ENCODE measurements around the gene OVOL1. TPM values are rescaled to one million over a fixed set of nuclear protein-coding genes. Genes with fewer than 3 reads are reported as not detected.

Gene OVOL1
- total and polyA plus RNA-seq, 4 experiments from 2014 or later, result not detected

GRCh38 chr11:65843811-65844210 lies 56.9 kb downstream of the OVOL1 start:
- CTCF ChIA-PET (ENCODE audit: partially characterized antibody), result interaction anchor here (0.8 to 1.5 kb wide), 4 partner anchors 41 to 178 kb away, joined by 3 to 5 read pairs (median 4); no protein-coding TSS in a partner anchor
- H3K27ac Mint-ChIP-seq, result no peak overlapping the region
- intact Hi-C loops (cut with micrococcal nuclease), result no loop called here
- no peaks in the 10 kb centered on the region for H3K9me3 ChIP-seq (ENCODE audit: control insufficient read depth in 1 of 2, low read length in 2 of 2)
- no peaks in the 10 kb centered on the region for H3K9me3 Mint-ChIP-seq
- no peak overlapping the region for H3K4me3 Mint-ChIP-seq
- POLR2A ChIA-PET (ENCODE audit: partially characterized antibody), result interaction anchor here (1.0 kb wide), 1 partner anchor 9 kb away, joined by 3 read pairs; no protein-coding TSS in a partner anchor
- no peaks in the 10 kb centered on the region for H3K4me1 Mint-ChIP-seq
- no peaks in the 10 kb centered on the region for H3K36me3 Mint-ChIP-seq
- no peaks in the 10 kb centered on the region for H3K36me3 ChIP-seq (ENCODE audit: insufficient read depth, low read length)
- H3K27me3 Mint-ChIP-seq, result no peaks in the 10 kb centered on the region
- DNase-seq, result no peak
- no peaks in the 10 kb centered on the region for H3K27me3 ChIP-seq (ENCODE audit: insufficient read depth, low read length)
- H3K27ac ChIP-seq (ENCODE audit: low read depth, low read length), result no peak overlapping the region
- no peaks in the 10 kb centered on the region for H3K4me1 ChIP-seq (ENCODE audit: insufficient read depth, low read length)
- no peak overlapping the region for H3K4me3 ChIP-seq (ENCODE audit: low read length in 2 of 2)

- no peak overlapping the region for H3K4me3 Mint-ChIP-seq
- H3K27me3 Mint-ChIP-seq, result no peaks in the 10 kb centered on the region
- DNase-seq, result no peak
- Histone ChIP-seq H3K4me1 (ENCODE audit: insufficient read depth, low read length) (no peaks in the 10 kb centered on the region), H3K9me3 (ENCODE audit: control insufficient read depth in 1 of 2, low read length in 2 of 2) (no peaks in the 10 kb centered on the region), H3K36me3 (ENCODE audit: insufficient read depth, low read length) (no peaks in the 10 kb centered on the region), H3K27ac (ENCODE audit: low read depth, low read length) (no peak overlapping the region), H3K27me3 (ENCODE audit: insufficient read depth, low read length) (no peaks in the 10 kb centered on the region), H3K4me3 (ENCODE audit: low read length in 2 of 2) (no peak overlapping the region)
- H3K36me3 Mint-ChIP-seq, result no peaks in the 10 kb centered on the region
- intact Hi-C loops (cut with micrococcal nuclease), result no loop called here
- ChIA-PET CTCF (ENCODE audit: partially characterized antibody) (interaction anchor here (0.6 to 1.5 kb wide), 5 partner anchors 41 to 178 kb away, joined by 3 to 5 read pairs (median 4); no protein-coding TSS in a partner anchor), POLR2A (ENCODE audit: partially characterized antibody) (no interaction called here)
- no peaks in the 10 kb centered on the region for H3K9me3 Mint-ChIP-seq
- no peak overlapping the region for H3K27ac Mint-ChIP-seq
- no peaks in the 10 kb centered on the region for H3K4me1 Mint-ChIP-seq
Observed at GRCh38 chr11:65844231-65844872, 57.5 kb downstream of the OVOL1 start.

Other genes with a start within 250 kb of the OVOL1 start
- 100 to 1,000 TPM; 201 to 211 TPM for gene LTBP3, start 228.7 kb upstream of the OVOL1 start, total RNA-seq
- gene LTBP3, start 228.7 kb upstream of the OVOL1 start, polyA plus RNA-seq, result 10 to 100 TPM in 1 of 2 donors, 1 to 10 TPM in 1; 9.0 to 23.6 TPM
- 10 to 100 TPM; 24.6 to 27.5 TPM for gene ZNRD2, start 216.6 kb upstream of the OVOL1 start, total RNA-seq
- gene ZNRD2, start 216.6 kb upstream of the OVOL1 start, polyA plus RNA-seq, result 10 to 100 TPM; 70.1 to 74.9 TPM
- 10 to 100 TPM; 68.9 to 71.4 TPM for gene FAM89B, start 214.5 kb upstream of the OVOL1 start, total RNA-seq
- 100 to 1,000 TPM; 130 to 164 TPM for gene FAM89B, start 214.5 kb upstream of the OVOL1 start, polyA plus RNA-seq
- gene EHBP1L1, start 211.0 kb upstream of the OVOL1 start, total RNA-seq, result 100 to 1,000 TPM; 151 to 154 TPM
- gene EHBP1L1, start 211.0 kb upstream of the OVOL1 start, polyA plus RNA-seq, result 10 to 100 TPM in 1 of 2 donors, 1 to 10 TPM in 1; 8.9 to 25.2 TPM
- gene KCNK7, start 191.3 kb upstream of the OVOL1 start, total RNA-seq, result 1 to 10 TPM; 1.6 to 2.7 TPM
- 1 to 10 TPM in 1 of 2 donors, not detected in 1; 1.2 TPM for gene KCNK7, start 191.3 kb upstream of the OVOL1 start, polyA plus RNA-seq
- 10 to 100 TPM; 92.0 to 93.6 TPM for gene MAP3K11, start 172.8 kb upstream of the OVOL1 start, total RNA-seq
- gene MAP3K11, start 172.8 kb upstream of the OVOL1 start, polyA plus RNA-seq, result 10 to 100 TPM in 1 of 2 donors, 1 to 10 TPM in 1; 6.3 to 24.1 TPM
- gene PCNX3, start 171.3 kb upstream of the OVOL1 start, total RNA-seq, result 10 to 100 TPM; 63.3 to 66.3 TPM
- gene PCNX3, start 171.3 kb upstream of the OVOL1 start, polyA plus RNA-seq, result 1 to 10 TPM in 1 of 2 donors, under 1 TPM in 1; 0.41 to 6.3 TPM
- gene SIPA1, start 149.0 kb upstream of the OVOL1 start, total RNA-seq, result 100 to 1,000 TPM; 150 to 169 TPM
- 100 to 1,000 TPM in 1 of 2 donors, 10 to 100 TPM in 1; 50.1 to 204 TPM for gene SIPA1, start 149.0 kb upstream of the OVOL1 start, polyA plus RNA-seq
- 100 to 1,000 TPM; 170 to 173 TPM for gene RELA, start 124.1 kb upstream of the OVOL1 start, total RNA-seq
- gene RELA, start 124.1 kb upstream of the OVOL1 start, polyA plus RNA-seq, result 10 to 100 TPM; 36.5 to 74.7 TPM
- 100 to 1,000 TPM in 1 of 2 experiments, 10 to 100 TPM in 1; 93.5 to 106 TPM for gene KAT5, start 74.8 kb upstream of the OVOL1 start, total RNA-seq
- gene KAT5, start 74.8 kb upstream of the OVOL1 start, polyA plus RNA-seq, result 10 to 100 TPM; 45.4 to 61.5 TPM
- 10 to 100 TPM; 69.1 to 69.7 TPM for gene RNASEH2C, start 66.3 kb upstream of the OVOL1 start, total RNA-seq
- 10 to 100 TPM; 61.4 to 74.2 TPM for gene RNASEH2C, start 66.3 kb upstream of the OVOL1 start, polyA plus RNA-seq
- gene AP5B1, start 6.1 kb upstream of the OVOL1 start, total RNA-seq, result 10 to 100 TPM; 25.6 to 26.9 TPM
- 10 to 100 TPM in 1 of 2 donors, 1 to 10 TPM in 1; 5.2 to 13.7 TPM for gene AP5B1, start 6.1 kb upstream of the OVOL1 start, polyA plus RNA-seq
- gene SNX32, start 46.9 kb downstream of the OVOL1 start, total RNA-seq, result under 1 TPM; 0.42 to 0.64 TPM
- under 1 TPM; 0.68 to 0.93 TPM for gene SNX32, start 46.9 kb downstream of the OVOL1 start, polyA plus RNA-seq
- gene CFL1, start 71.1 kb downstream of the OVOL1 start, total RNA-seq, result 100 to 1,000 TPM; 540 to 578 TPM
- gene CFL1, start 71.1 kb downstream of the OVOL1 start, polyA plus RNA-seq, result 1,000 to 10,000 TPM; 2,794 to 2,825 TPM
- 10 to 100 TPM; 93.6 to 95.5 TPM for gene MUS81, start 73.4 kb downstream of the OVOL1 start, total RNA-seq
- 10 to 100 TPM; 24.0 to 31.1 TPM for gene MUS81, start 73.4 kb downstream of the OVOL1 start, polyA plus RNA-seq
- gene EFEMP2, start 85.7 kb downstream of the OVOL1 start, total RNA-seq, result 1 to 10 TPM; 6.0 to 8.3 TPM
- under 1 TPM; 0.40 to 0.55 TPM for gene EFEMP2, start 85.7 kb downstream of the OVOL1 start, polyA plus RNA-seq
- 10 to 100 TPM; 30.1 to 30.4 TPM for gene CTSW, start 92.8 kb downstream of the OVOL1 start, total RNA-seq
- 100 to 1,000 TPM in 1 of 2 donors, 10 to 100 TPM in 1; 80.9 to 107 TPM for gene CTSW, start 92.8 kb downstream of the OVOL1 start, polyA plus RNA-seq
- gene FIBP, start 101.4 kb downstream of the OVOL1 start, total RNA-seq, result 10 to 100 TPM; 39.9 to 42.1 TPM
- 10 to 100 TPM; 79.3 to 99.0 TPM for gene FIBP, start 101.4 kb downstream of the OVOL1 start, polyA plus RNA-seq
- 10 to 100 TPM; 22.9 to 24.9 TPM for gene CCDC85B, start 103.6 kb downstream of the OVOL1 start, total RNA-seq
- gene CCDC85B, start 103.6 kb downstream of the OVOL1 start, polyA plus RNA-seq, result 10 to 100 TPM; 60.0 to 68.3 TPM
- gene FOSL1, start 113.3 kb downstream of the OVOL1 start, total RNA-seq, result under 1 TPM; 0.39 to 0.79 TPM
- under 1 TPM in 1 of 2 donors, not detected in 1; 0.81 TPM for gene FOSL1, start 113.3 kb downstream of the OVOL1 start, polyA plus RNA-seq
- 10 to 100 TPM; 57.1 to 59.5 TPM for gene C11orf68, start 132.0 kb downstream of the OVOL1 start, total RNA-seq
- gene C11orf68, start 132.0 kb downstream of the OVOL1 start, polyA plus RNA-seq, result 10 to 100 TPM; 48.0 to 81.6 TPM
- 10 to 100 TPM; 78.2 to 78.7 TPM for gene DRAP1, start 132.4 kb downstream of the OVOL1 start, total RNA-seq
- gene DRAP1, start 132.4 kb downstream of the OVOL1 start, polyA plus RNA-seq, result 100 to 1,000 TPM in 1 of 2 donors, 10 to 100 TPM in 1; 90.4 to 102 TPM
- not detected for gene TSGA10IP, start 158.4 kb downstream of the OVOL1 start, total RNA-seq
- not detected for gene TSGA10IP, start 158.4 kb downstream of the OVOL1 start, polyA plus RNA-seq
- gene SART1, start 174.7 kb downstream of the OVOL1 start, total RNA-seq, result 10 to 100 TPM; 83.9 to 90.6 TPM
- 10 to 100 TPM; 11.5 to 50.5 TPM for gene SART1, start 174.7 kb downstream of the OVOL1 start, polyA plus RNA-seq
- 10 to 100 TPM; 60.2 to 65.4 TPM for gene EIF1AD, start 215.1 kb downstream of the OVOL1 start, total RNA-seq
- 10 to 100 TPM; 15.5 to 20.2 TPM for gene EIF1AD, start 215.1 kb downstream of the OVOL1 start, polyA plus RNA-seq
- gene BANF1, start 215.4 kb downstream of the OVOL1 start, total RNA-seq, result 10 to 100 TPM; 90.8 to 92.9 TPM
- 100 to 1,000 TPM; 159 to 163 TPM for gene BANF1, start 215.4 kb downstream of the OVOL1 start, polyA plus RNA-seq
- not detected for gene CST6, start 224.9 kb downstream of the OVOL1 start, total RNA-seq
- gene CST6, start 224.9 kb downstream of the OVOL1 start, polyA plus RNA-seq, result not detected
- gene CATSPER1, start 239.4 kb downstream of the OVOL1 start, total RNA-seq, result not detected
- not detected for gene CATSPER1, start 239.4 kb downstream of the OVOL1 start, polyA plus RNA-seq